Lung (tissue), 12 donors: Measurements from ENCODE around the gene LRRTM4. TPM values are rescaled to one million over a fixed set of nuclear protein-coding genes. Genes with fewer than 3 reads are reported as not detected.

ENCODE experiments used
- ATAC-seq: fragments of 200-7000 bp; cut with Tn5 transposase; one replicate; pipeline ENCODE4 v1.9.1; 2020; ENCODE audit warnings: moderate number of reproducible peaks; ENCODE audit not compliant: insufficient read depth, low FRiP score
- DNase-seq, 3 donors: peaks; one replicate each; pipeline ENCODE4 v3.0.0-alpha.2; 2013 to 2017
- H3K27ac ChIP-seq, 2 donors: one replicate each; pipeline ENCODE4 v1.5.1; 2013; ENCODE audit warnings: mild to moderate bottlenecking in 2 of 2, moderate library complexity in 2 of 2, control low read depth in 1 of 2, inconsistent platforms in 1 of 2, low read depth in 1 of 2, low read length in 1 of 2
- H3K27me3 ChIP-seq, 3 donors: one replicate each; pipeline ENCODE4 v1.5.1; 2013; ENCODE audit warnings: low read length in 2 of 3; ENCODE audit not compliant: control insufficient read depth in 3 of 3, insufficient read depth in 3 of 3
- H3K36me3 ChIP-seq, 4 donors: one replicate each; pipeline ENCODE4 v1.5.1; 2013; ENCODE audit warnings: low read length in 4 of 4, mild to moderate bottlenecking in 1 of 4, moderate library complexity in 1 of 4; ENCODE audit not compliant: control insufficient read depth in 4 of 4, insufficient read depth in 4 of 4
- H3K4me1 ChIP-seq, 5 donors: one replicate each; pipeline ENCODE4 v1.5.1; 2013; ENCODE audit warnings: low read length in 5 of 5, mild to moderate bottlenecking in 2 of 5, moderate library complexity in 1 of 5; ENCODE audit not compliant: control insufficient read depth in 5 of 5, insufficient read depth in 5 of 5
- H3K4me3 ChIP-seq: one replicate; pipeline ENCODE4 v1.5.1; 2013; ENCODE audit warnings: mild to moderate bottlenecking, control low read depth, moderate library complexity
- H3K9ac ChIP-seq, 2 donors: one replicate each; pipeline ENCODE4 v1.5.1; 2013; ENCODE audit warnings: low read length in 2 of 2, control low read depth in 1 of 2; ENCODE audit not compliant: insufficient read depth in 1 of 2
- H3K9me3 ChIP-seq, 4 donors: one replicate each; pipeline ENCODE4 v1.5.1; 2013; ENCODE audit warnings: low read length in 3 of 4, mild to moderate bottlenecking in 1 of 4, moderate library complexity in 1 of 4; ENCODE audit not compliant: control insufficient read depth in 4 of 4, insufficient read depth in 3 of 4
- WGBS, 2 donors: extraction: QIAGEN DNeasy Blood & Tissue Kit; methylation state at CpG; one replicate each; pipeline ENCODE4 v1.1.7; 2013; 5-methylcytosine and 5-hydroxymethylcytosine counted together
- polyA plus RNA-seq, 2 donors: library from polyadenylated mRNA; stranded (reverse); fragments of 200-250 nt; gene quantifications; one replicate each; pipeline ENCODE4 v1.2.1, GENCODE V29; 2013
- total RNA-seq, 2 donors: library from RNA; depleted of rRNA in 1 of 2; stranded (reverse); fragments of >200 nt in 1 of 2; gene quantifications; one replicate each; pipeline ENCODE4 v1.2.1, GENCODE V29; 2014 to 2021
- TF ChIP-seq, protein P1 (sequence below): IDR thresholded peaks from 2 replicates; pipeline ENCODE4 v1.5.1; 2012; ENCODE audit warnings: mild to moderate bottlenecking; ENCODE audit errors: control extremely low read depth, extremely low read depth
- donor health status: control.
- donor health status: control.
- donor health status: Bipolar disorder and iron deficiency.
- donor health status: healthy.
- donor health status: DM: yes; HTN: yes; CAD: no.

The LRRTM4 gene
- total and polyA plus RNA-seq, 4 donors, result 0.08 to 9.2 (median 1.2) TPM; not detected in 1

DNA sequence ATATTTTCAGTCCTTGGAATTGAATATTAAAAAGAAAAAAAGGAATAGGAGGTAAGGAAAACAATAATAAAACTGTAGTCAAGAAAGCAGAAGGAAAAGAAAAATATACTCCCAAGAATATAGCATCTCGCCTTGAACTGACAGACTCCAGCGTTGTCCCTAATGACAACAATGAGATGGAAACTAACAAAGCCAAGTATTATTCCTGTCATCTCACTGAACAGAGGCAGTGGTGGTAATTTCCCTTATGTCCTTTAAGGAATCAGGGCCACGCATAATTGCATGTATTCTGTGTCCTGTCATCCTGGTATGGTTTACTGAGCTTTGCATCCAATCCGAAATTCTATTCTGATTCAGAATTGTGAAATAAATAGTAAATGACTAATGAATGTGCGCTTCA, 158.9 kb downstream of the LRRTM4 start:
- no peak for ATAC-seq
- TF ChIP-seq, protein P1, sequence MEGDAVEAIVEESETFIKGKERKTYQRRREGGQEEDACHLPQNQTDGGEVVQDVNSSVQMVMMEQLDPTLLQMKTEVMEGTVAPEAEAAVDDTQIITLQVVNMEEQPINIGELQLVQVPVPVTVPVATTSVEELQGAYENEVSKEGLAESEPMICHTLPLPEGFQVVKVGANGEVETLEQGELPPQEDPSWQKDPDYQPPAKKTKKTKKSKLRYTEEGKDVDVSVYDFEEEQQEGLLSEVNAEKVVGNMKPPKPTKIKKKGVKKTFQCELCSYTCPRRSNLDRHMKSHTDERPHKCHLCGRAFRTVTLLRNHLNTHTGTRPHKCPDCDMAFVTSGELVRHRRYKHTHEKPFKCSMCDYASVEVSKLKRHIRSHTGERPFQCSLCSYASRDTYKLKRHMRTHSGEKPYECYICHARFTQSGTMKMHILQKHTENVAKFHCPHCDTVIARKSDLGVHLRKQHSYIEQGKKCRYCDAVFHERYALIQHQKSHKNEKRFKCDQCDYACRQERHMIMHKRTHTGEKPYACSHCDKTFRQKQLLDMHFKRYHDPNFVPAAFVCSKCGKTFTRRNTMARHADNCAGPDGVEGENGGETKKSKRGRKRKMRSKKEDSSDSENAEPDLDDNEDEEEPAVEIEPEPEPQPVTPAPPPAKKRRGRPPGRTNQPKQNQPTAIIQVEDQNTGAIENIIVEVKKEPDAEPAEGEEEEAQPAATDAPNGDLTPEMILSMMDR, result no peak
- H3K9me3 ChIP-seq, result no peaks in the 10 kb centered on the region
- DNase-seq, result no peak
- H3K36me3 ChIP-seq, result no peaks in the 10 kb centered on the region
- no peak overlapping the region for H3K4me3 ChIP-seq
- H3K4me1 ChIP-seq, result no peaks in the 10 kb centered on the region
- 89 to 91% methylated on average over 5 of the region's 5 CpGs for WGBS, 2 donors
- no peaks in the 10 kb centered on the region for H3K27me3 ChIP-seq
- no peak overlapping the region for H3K27ac ChIP-seq
- H3K9ac ChIP-seq, result no peak overlapping the region

DNA sequence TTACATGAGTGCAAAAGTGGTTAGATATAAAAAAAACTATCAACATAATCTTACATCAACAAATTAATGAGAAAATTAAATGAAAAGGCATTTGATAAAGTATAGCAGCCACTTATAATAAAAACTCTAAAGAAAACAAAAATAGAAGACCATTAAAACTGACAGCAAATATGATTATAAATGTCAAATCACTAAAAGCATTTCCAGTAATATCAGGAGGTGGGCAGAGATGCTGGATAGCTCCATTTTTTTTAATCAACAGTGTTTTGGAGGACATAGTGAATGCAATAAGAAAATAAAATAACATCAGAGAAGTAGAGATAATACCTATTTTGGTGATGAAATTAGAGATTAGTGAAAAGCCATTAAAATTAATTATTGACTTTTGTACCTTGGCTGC, 173.4 kb downstream of the LRRTM4 start:
- Histone ChIP-seq H3K36me3 (no peaks in the 10 kb centered on the region), H3K4me3 (no peak overlapping the region), H3K4me1 (no peaks in the 10 kb centered on the region), H3K9me3 (no peaks in the 10 kb centered on the region), H3K9ac (no peak overlapping the region), H3K27ac (no peak overlapping the region), H3K27me3 (no peaks in the 10 kb centered on the region)
- DNase-seq (no peak), ATAC-seq (no peak)
- TF ChIP-seq, protein P1, result no peak

DNA sequence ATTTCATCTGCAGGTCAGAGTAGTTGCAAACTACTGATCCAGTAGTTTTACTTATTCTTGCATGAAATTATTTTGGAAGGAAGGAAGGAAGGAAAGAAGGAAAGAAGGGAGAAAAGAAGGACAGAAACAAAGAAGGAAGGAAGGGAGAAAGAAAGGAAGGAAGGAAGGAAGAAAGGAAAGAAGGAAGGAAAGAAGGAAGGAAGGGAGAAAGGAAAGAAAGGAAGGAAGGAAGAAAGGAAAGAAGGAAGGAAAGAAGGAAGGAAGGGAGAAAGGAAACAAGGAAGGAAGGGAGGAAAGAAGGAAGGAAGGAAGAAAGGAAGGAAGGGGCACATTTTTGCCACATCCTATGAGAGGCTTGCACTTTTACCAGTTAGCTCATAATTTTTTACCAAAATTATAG, 186.2 kb downstream of the LRRTM4 start:
- no peak for ATAC-seq
- Histone ChIP-seq H3K9ac (no peak overlapping the region), H3K9me3 (peaks cover 0 to 7% (median 2%) of the 10 kb centered on the region in 4 donors), H3K27ac (no peak overlapping the region), H3K27me3 (no peaks in the 10 kb centered on the region), H3K4me3 (no peak overlapping the region), H3K4me1 (no peaks in the 10 kb centered on the region), H3K36me3 (no peaks in the 10 kb centered on the region)
- no peak for DNase-seq
- TF ChIP-seq, protein P1, result no peak
